Measurements from ENCODE around the gene FGD6. TPM values are rescaled to one million over a fixed set of nuclear protein-coding genes. Genes with fewer than 3 reads are reported as not detected.

The FGD6 gene
- 12.2 TPM for polyA plus RNA-seq (2013, experiment 1 of 2)
- polyA plus RNA-seq (2013, experiment 2 of 2), result 12.5 TPM

DNA sequence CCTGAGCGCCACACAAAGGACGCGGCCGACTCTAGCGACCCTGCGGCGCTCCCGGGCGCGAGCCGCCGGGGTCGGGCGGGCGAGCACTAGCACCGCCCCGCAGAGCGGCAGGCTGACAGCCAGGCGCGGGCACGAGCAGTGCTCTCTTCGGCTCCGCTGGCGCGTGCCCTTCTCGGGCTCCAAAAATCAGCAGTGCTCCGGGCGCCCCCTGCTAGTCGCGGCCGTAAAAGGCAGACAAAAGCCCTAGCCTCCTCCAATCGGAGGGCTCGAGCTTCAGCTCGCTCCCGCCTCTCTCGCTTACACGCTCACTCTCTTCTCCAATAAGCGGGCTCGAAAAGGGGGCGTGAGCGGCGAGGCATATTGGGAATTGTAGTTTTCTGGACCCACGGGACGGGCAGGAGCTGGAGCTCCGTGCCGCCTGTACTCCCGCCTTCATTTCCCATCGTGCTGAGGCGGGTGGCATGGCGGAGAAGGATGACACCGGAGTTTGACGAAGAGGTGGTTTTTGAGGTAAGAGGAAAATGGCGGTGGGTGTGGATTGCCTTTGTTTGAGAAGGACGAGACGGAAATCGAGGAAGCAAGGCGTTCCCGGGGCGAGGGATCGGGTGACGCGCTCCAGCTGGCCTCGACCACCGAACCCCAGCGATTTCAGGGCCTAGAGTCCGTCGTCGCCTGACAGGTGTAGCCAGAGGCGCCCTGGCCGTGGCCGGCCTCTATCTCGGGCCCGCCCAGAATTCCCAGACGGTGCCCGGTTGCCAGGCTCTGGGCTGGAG lies at the start of gene FGD6, which contains the start of gene VEZT:
Gene FGD6, minus strand, starts transcription at position 91 of the 773 bp plus-strand sequence. CDS start 227 bp downstream, outside the sequence.
Gene VEZT, plus strand, starts transcription at position 431 of the 773 bp plus-strand sequence. Its CDS starts 44 bp downstream, at position 475.
- Histone ChIP-seq H3K18ac (ENCODE audit: low read length) (peak within 1 kb of the TSS; percentile 97), H3K9me3 (replicated peaks in 1 of 2; ENCODE audit: control insufficient read depth in 2 of 2, insufficient read depth in 1 of 2, low read depth in 1 of 2, low read length in 2 of 2) (peaks cover 0 to 2% of the 10 kb centered on the region in 2 donors), H3K4ac (ENCODE audit: low read length) (peak within 1 kb of the TSS; percentile 53), H2AK5ac (ENCODE audit: low read depth, low read length) (peak within 1 kb of the TSS; percentile 75), H3K27ac (replicated peaks; ENCODE audit: low read length) (peak within 1 kb of the TSS; percentile 99), H4K91ac (ENCODE audit: low read depth, low read length, poor library complexity) (no peak within 1 kb of the TSS), H3K4me1 (ENCODE audit: control insufficient read depth in 2 of 2, insufficient read depth in 1 of 2, low read depth in 1 of 2, low read length in 2 of 2) (peaks cover 2 to 9% of the 10 kb centered on the region in 2 donors), H2AFZ (ENCODE audit: low read length) (peak within 1 kb of the TSS; percentile 89), H3K4me3 (ENCODE audit: low read length in 2 of 2) (peak within 1 kb of the TSS; percentile 72 to 93), H2BK120ac (ENCODE audit: low read depth, low read length) (peak within 1 kb of the TSS; percentile 88), H3K4me2 (ENCODE audit: insufficient read depth, low read length, poor library complexity, severe bottlenecking) (peak within 1 kb of the TSS; percentile 62), H2BK15ac (ENCODE audit: low read length) (peak within 1 kb of the TSS; percentile 79), H3K27me3 (ENCODE audit: control insufficient read depth in 3 of 3, insufficient read depth in 3 of 3, low read depth in 1 of 3, low read length in 3 of 3) (no peaks in the 10 kb centered on the region), H2BK12ac (ENCODE audit: low read length) (no peak within 1 kb of the TSS), H3K36me3 (replicated peaks in 1 of 2; ENCODE audit: control insufficient read depth in 2 of 2, insufficient read depth in 2 of 2, low read length in 2 of 2) (peaks cover 0 to 12% of the 10 kb centered on the region in 2 donors), H2BK5ac (ENCODE audit: low read length) (peak within 1 kb of the TSS; percentile 93), H4K8ac (ENCODE audit: low read depth, low read length) (no peak within 1 kb of the TSS), H3K14ac (ENCODE audit: low read length) (peak within 1 kb of the TSS; percentile 38), H3K79me1 (ENCODE audit: low read depth, low read length) (peaks cover 2% of the 10 kb centered on the region), H3K23ac (ENCODE audit: low read depth, low read length, poor library complexity) (peak within 1 kb of the TSS; percentile 38), H3K9ac (ENCODE audit: low read depth, low read length, poor library complexity) (peak within 1 kb of the TSS; percentile 97)
- DNase-seq (ENCODE audit: low spot score), result peak; percentile 99
- WGBS, 2 donors (ENCODE audit: extremely low coverage in 2 of 2, insufficient read length in 2 of 2, insufficient replicate concordance in 1 of 2), result no CpG with 5 or more reads among the region's 75 CpGs

DNA sequence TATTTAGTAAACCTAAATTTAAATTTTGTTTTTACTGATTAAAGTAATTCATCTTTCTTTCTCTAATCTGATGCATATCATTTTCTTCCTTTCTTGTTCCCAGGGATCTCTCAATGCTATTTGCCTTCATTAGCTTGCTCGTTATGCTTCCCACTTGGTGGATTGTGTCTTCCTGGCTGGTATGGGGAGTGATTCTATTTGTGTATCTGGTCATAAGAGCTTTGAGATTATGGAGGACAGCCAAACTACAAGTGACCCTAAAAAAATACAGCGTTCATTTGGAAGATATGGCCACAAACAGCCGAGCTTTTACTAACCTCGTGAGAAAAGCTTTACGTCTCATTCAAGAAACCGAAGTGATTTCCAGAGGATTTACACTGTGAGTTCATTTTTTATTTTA lies 49.0 kb upstream of the FGD6 start:
- no peak overlapping the region for H3K4me2 ChIP-seq (ENCODE audit: insufficient read depth, low read length, poor library complexity, severe bottlenecking)
- no peak overlapping the region for H2BK12ac ChIP-seq (ENCODE audit: low read length)
- no peak overlapping the region for H3K4me3 ChIP-seq (ENCODE audit: low read length in 2 of 2)
- H3K4me1 ChIP-seq (ENCODE audit: control insufficient read depth in 2 of 2, insufficient read depth in 1 of 2, low read depth in 1 of 2, low read length in 2 of 2), result no peaks in the 10 kb centered on the region
- no peak overlapping the region for H3K4ac ChIP-seq (ENCODE audit: low read length)
- no peaks in the 10 kb centered on the region for H3K79me1 ChIP-seq (ENCODE audit: low read depth, low read length)
- H3K18ac ChIP-seq (ENCODE audit: low read length), result no peak overlapping the region
- no peak overlapping the region for H2BK120ac ChIP-seq (ENCODE audit: low read depth, low read length)
- no peak overlapping the region for H3K27ac ChIP-seq (replicated peaks; ENCODE audit: low read length)
- no peak overlapping the region for H4K8ac ChIP-seq (ENCODE audit: low read depth, low read length)
- peaks cover 20 to 97% of the 10 kb centered on the region in 2 donors for H3K36me3 ChIP-seq (replicated peaks in 1 of 2; ENCODE audit: control insufficient read depth in 2 of 2, insufficient read depth in 2 of 2, low read length in 2 of 2)
- H2BK15ac ChIP-seq (ENCODE audit: low read length), result no peak overlapping the region
- H3K9me3 ChIP-seq (replicated peaks in 1 of 2; ENCODE audit: control insufficient read depth in 2 of 2, insufficient read depth in 1 of 2, low read depth in 1 of 2, low read length in 2 of 2), result peaks cover 0 to 2% of the 10 kb centered on the region in 2 donors
- H3K14ac ChIP-seq (ENCODE audit: low read length), result no peak overlapping the region
- no peak overlapping the region for H3K9ac ChIP-seq (ENCODE audit: low read depth, low read length, poor library complexity)
- no peak for DNase-seq (ENCODE audit: low spot score)
- no peaks in the 10 kb centered on the region for H3K27me3 ChIP-seq (ENCODE audit: control insufficient read depth in 3 of 3, insufficient read depth in 3 of 3, low read depth in 1 of 3, low read length in 3 of 3)
- H2BK5ac ChIP-seq (ENCODE audit: low read length), result no peak overlapping the region
- no peak overlapping the region for H2AFZ ChIP-seq (ENCODE audit: low read length)
- no peak overlapping the region for H4K91ac ChIP-seq (ENCODE audit: low read depth, low read length, poor library complexity)
- no peak overlapping the region for H2AK5ac ChIP-seq (ENCODE audit: low read depth, low read length)
- WGBS, 2 donors (ENCODE audit: extremely low coverage in 2 of 2, insufficient read length in 2 of 2, insufficient replicate concordance in 1 of 2), result no CpG with 5 or more reads among the region's 6 CpGs
- H3K23ac ChIP-seq (ENCODE audit: low read depth, low read length, poor library complexity), result no peak overlapping the region

DNA sequence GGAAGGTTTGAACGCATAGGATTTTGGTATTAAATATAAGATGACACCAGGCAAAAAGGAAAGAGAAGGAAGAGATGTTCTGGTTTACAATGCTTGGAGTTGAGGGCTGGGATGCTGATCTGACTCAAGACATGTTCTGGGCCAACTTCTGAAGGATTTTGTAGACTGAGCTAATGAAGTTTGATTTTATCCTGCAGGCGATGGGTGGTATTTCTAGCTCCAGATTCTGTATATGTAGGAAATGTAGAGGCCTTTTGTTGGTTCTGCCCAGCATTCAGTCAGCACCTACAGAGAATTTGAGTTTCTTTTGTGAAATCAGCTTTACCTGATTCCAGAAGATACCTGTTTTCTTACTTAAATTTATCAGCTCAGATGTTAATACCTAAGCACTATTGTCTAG lies 48.5 kb upstream of the FGD6 start:
- H3K27me3 ChIP-seq (ENCODE audit: control insufficient read depth in 3 of 3, insufficient read depth in 3 of 3, low read depth in 1 of 3, low read length in 3 of 3), result no peaks in the 10 kb centered on the region
- no peak overlapping the region for H2BK12ac ChIP-seq (ENCODE audit: low read length)
- H3K27ac ChIP-seq (replicated peaks; ENCODE audit: low read length), result no peak overlapping the region
- no peak overlapping the region for H3K4me2 ChIP-seq (ENCODE audit: insufficient read depth, low read length, poor library complexity, severe bottlenecking)
- H3K18ac ChIP-seq (ENCODE audit: low read length), result no peak overlapping the region
- H4K91ac ChIP-seq (ENCODE audit: low read depth, low read length, poor library complexity), result no peak overlapping the region
- no peak overlapping the region for H3K9ac ChIP-seq (ENCODE audit: low read depth, low read length, poor library complexity)
- peaks cover 19 to 97% of the 10 kb centered on the region in 2 donors for H3K36me3 ChIP-seq (replicated peaks in 1 of 2; ENCODE audit: control insufficient read depth in 2 of 2, insufficient read depth in 2 of 2, low read length in 2 of 2)
- no peak overlapping the region for H3K4me3 ChIP-seq (ENCODE audit: low read length in 2 of 2)
- peaks cover 0 to 2% of the 10 kb centered on the region in 2 donors for H3K9me3 ChIP-seq (replicated peaks in 1 of 2; ENCODE audit: control insufficient read depth in 2 of 2, insufficient read depth in 1 of 2, low read depth in 1 of 2, low read length in 2 of 2)
- no peak overlapping the region for H2AK5ac ChIP-seq (ENCODE audit: low read depth, low read length)
- no peak overlapping the region for H3K14ac ChIP-seq (ENCODE audit: low read length)
- H2AFZ ChIP-seq (ENCODE audit: low read length), result no peak overlapping the region
- H3K23ac ChIP-seq (ENCODE audit: low read depth, low read length, poor library complexity), result no peak overlapping the region
- H4K8ac ChIP-seq (ENCODE audit: low read depth, low read length), result no peak overlapping the region
- H3K79me1 ChIP-seq (ENCODE audit: low read depth, low read length), result no peaks in the 10 kb centered on the region
- WGBS, 2 donors (ENCODE audit: extremely low coverage in 2 of 2, insufficient read length in 2 of 2, insufficient replicate concordance in 1 of 2), result no CpG with 5 or more reads among the region's 2 CpGs
- H2BK5ac ChIP-seq (ENCODE audit: low read length), result no peak overlapping the region
- H3K4me1 ChIP-seq (ENCODE audit: control insufficient read depth in 2 of 2, insufficient read depth in 1 of 2, low read depth in 1 of 2, low read length in 2 of 2), result no peaks in the 10 kb centered on the region
- no peak overlapping the region for H3K4ac ChIP-seq (ENCODE audit: low read length)
- no peak overlapping the region for H2BK120ac ChIP-seq (ENCODE audit: low read depth, low read length)
- no peak for DNase-seq (ENCODE audit: low spot score)
- no peak overlapping the region for H2BK15ac ChIP-seq (ENCODE audit: low read length)

DNA sequence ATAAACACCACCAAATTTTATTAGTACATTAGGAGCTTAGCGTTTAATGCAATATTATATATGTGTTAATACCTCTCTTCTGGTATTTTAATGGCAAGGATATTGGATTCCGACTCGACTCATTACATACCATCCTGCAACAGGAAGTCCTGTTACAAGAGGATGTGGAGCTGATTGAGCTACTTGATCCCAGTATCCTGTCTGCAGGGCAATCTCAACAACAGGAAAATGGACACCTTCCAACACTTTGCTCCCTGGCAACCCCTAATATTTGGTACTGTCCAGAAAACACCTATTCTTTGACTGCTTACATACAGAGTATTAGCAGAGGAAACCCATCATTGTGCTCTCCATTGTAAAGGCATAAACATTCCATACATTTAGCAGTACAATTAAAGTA lies 45.5 kb upstream of the FGD6 start:
- Histone ChIP-seq H3K4me3 (ENCODE audit: low read length in 2 of 2) (no peak overlapping the region), H2BK12ac (ENCODE audit: low read length) (no peak overlapping the region), H2AK5ac (ENCODE audit: low read depth, low read length) (no peak overlapping the region), H3K9ac (ENCODE audit: low read depth, low read length, poor library complexity) (no peak overlapping the region), H3K14ac (ENCODE audit: low read length) (no peak overlapping the region), H3K23ac (ENCODE audit: low read depth, low read length, poor library complexity) (no peak overlapping the region), H3K4me1 (ENCODE audit: control insufficient read depth in 2 of 2, insufficient read depth in 1 of 2, low read depth in 1 of 2, low read length in 2 of 2) (no peaks in the 10 kb centered on the region), H2BK15ac (ENCODE audit: low read length) (no peak overlapping the region), H3K79me1 (ENCODE audit: low read depth, low read length) (no peaks in the 10 kb centered on the region), H3K4ac (ENCODE audit: low read length) (no peak overlapping the region), H2BK5ac (ENCODE audit: low read length) (no peak overlapping the region), H3K27ac (replicated peaks; ENCODE audit: low read length) (no peak overlapping the region), H3K27me3 (ENCODE audit: control insufficient read depth in 3 of 3, insufficient read depth in 3 of 3, low read depth in 1 of 3, low read length in 3 of 3) (no peaks in the 10 kb centered on the region), H3K36me3 (replicated peaks in 1 of 2; ENCODE audit: control insufficient read depth in 2 of 2, insufficient read depth in 2 of 2, low read length in 2 of 2) (peaks cover 15 to 99% of the 10 kb centered on the region in 2 donors), H2BK120ac (ENCODE audit: low read depth, low read length) (no peak overlapping the region), H2AFZ (ENCODE audit: low read length) (no peak overlapping the region), H3K18ac (ENCODE audit: low read length) (no peak overlapping the region), H3K9me3 (replicated peaks in 1 of 2; ENCODE audit: control insufficient read depth in 2 of 2, insufficient read depth in 1 of 2, low read depth in 1 of 2, low read length in 2 of 2) (peaks cover 0 to 2% of the 10 kb centered on the region in 2 donors), H4K8ac (ENCODE audit: low read depth, low read length) (no peak overlapping the region), H4K91ac (ENCODE audit: low read depth, low read length, poor library complexity) (no peak overlapping the region), H3K4me2 (ENCODE audit: insufficient read depth, low read length, poor library complexity, severe bottlenecking) (no peak overlapping the region)
- no peak for DNase-seq (ENCODE audit: low spot score)
- no CpG with 5 or more reads among the region's 3 CpGs for WGBS, 2 donors (ENCODE audit: extremely low coverage in 2 of 2, insufficient read length in 2 of 2, insufficient replicate concordance in 1 of 2)

Data from neuronal stem cell (in vitro differentiated cells).